H1 (cell line): ENCODE data around the gene FBXO2. TPM values are rescaled to one million over a fixed set of nuclear protein-coding genes. Genes with fewer than 3 reads are reported as not detected.

Experiments used
- polyA plus RNA-seq, 7 experiments: library from polyadenylated mRNA; depleted of rRNA in 3 of 7; stranded (reverse) in 5 of 7; unstranded in 2 of 7; fragments of >200 nt in 5 of 7; fragments of 200-250 nt in 2 of 7; gene quantifications; 1 replicate in 5 of 7; 2 replicates in 1 of 7; 4 replicates in 1 of 7; pipeline versions ENCODE4 v1.2.1 to v1.2.3, GENCODE V29; 2011 to 2013; ENCODE audit warnings: missing spikeins in 2 of 7, mixed read lengths in 2 of 7
- total RNA-seq: library from RNA; stranded (reverse); fragmentation: NEBNext Ultra II Directional; extraction: Animal tissue kit (Norgen Biotek cat#: 25700); gene quantifications from 2 replicates; pipeline ENCODE4 v1.2.1, GENCODE V29; 2021
- TF ChIP-seq, protein P1 (sequence below): IDR thresholded peaks from 2 replicates; pipeline ENCODE4 v1.6.1; 2011; ENCODE audit warnings: low read length, improper control_type of control experiment

Gene FBXO2
- total and polyA plus RNA-seq, 2 of the 8 experiments (the other 6 are each of a cell fraction or from before 2014, with no cell fraction given): 51.3 to 57.9 TPM

DNA sequence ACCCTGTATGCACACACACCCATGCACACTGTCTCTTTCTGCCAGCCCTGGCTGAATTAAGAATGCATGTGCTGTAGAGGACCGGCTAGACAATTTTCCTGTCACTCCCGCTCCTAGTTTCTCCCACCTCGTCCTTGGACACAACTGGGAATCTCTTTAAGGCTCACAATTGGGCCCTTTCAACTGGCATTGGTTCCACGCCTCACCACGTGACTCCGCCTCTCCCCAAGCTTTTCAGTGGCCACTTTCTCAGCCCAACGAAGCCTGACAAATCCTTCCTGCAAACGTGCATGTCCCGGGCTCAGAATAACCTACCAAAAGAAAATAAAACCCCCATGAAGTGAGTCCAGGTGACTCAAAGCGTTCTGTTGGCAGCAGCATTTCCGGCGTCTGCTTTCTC lies 33.8 kb downstream of the FBXO2 start (continued):
- TF ChIP-seq, protein P1, sequence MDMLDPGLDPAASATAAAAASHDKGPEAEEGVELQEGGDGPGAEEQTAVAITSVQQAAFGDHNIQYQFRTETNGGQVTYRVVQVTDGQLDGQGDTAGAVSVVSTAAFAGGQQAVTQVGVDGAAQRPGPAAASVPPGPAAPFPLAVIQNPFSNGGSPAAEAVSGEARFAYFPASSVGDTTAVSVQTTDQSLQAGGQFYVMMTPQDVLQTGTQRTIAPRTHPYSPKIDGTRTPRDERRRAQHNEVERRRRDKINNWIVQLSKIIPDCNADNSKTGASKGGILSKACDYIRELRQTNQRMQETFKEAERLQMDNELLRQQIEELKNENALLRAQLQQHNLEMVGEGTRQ: no peak
